ENCODE measurements around the gene KPNA6.

The KPNA6 gene

GRCh38 chr1:32208469-32208868, 100.6 kb downstream of the KPNA6 start:
- DNase-seq (ENCODE audit: low read depth) = no peak
- no peak overlapping the region for H3K4me3 ChIP-seq (ENCODE audit: low read depth, low read length)
- no peak for TF ChIP-seq CTCF (IDR thresholded peaks at IDR 0.05; ENCODE audit: low read depth, low read length, missing control alignments)

- no peak for DNase-seq (ENCODE audit: low read depth)
- no peak within 1 kb of the TSS for H3K4me3 ChIP-seq (ENCODE audit: low read depth, low read length)
- TF ChIP-seq CTCF (IDR thresholded peaks at IDR 0.05; ENCODE audit: low read depth, low read length, missing control alignments) = no peak
Observed at GRCh38 chr1:32208891-32209328, 101.1 kb downstream of the KPNA6 start, which contains the start of gene DCDC2B. DCDC2B (plus strand) TSS chr1:32209089; CDS start chr1:32209094, 5 bp downstream.

GRCh38 chr1:32215629-32216480, 108.0 kb downstream of the KPNA6 start:
- H3K4me3 ChIP-seq (ENCODE audit: low read depth, low read length) = no peak overlapping the region
- TF ChIP-seq CTCF (IDR thresholded peaks at IDR 0.05; ENCODE audit: low read depth, low read length, missing control alignments) = peak; percentile 92
- DNase-seq (ENCODE audit: low read depth) = no peak

GRCh38 chr1:32216566-32216965, 108.7 kb downstream of the KPNA6 start:
- DNase-seq (ENCODE audit: low read depth) = no peak
- no peak overlapping the region for H3K4me3 ChIP-seq (ENCODE audit: low read depth, low read length)
- no peak for TF ChIP-seq CTCF (IDR thresholded peaks at IDR 0.05; ENCODE audit: low read depth, low read length, missing control alignments)

GRCh38 chr1:32219022-32219421, 111.2 kb downstream of the KPNA6 start:
- H3K4me3 ChIP-seq (ENCODE audit: low read depth, low read length) = no peak overlapping the region
- DNase-seq (ENCODE audit: low read depth) = no peak
- no peak for TF ChIP-seq CTCF (IDR thresholded peaks at IDR 0.05; ENCODE audit: low read depth, low read length, missing control alignments)

GRCh38 chr1:32220746-32221580, 113.1 kb downstream of the KPNA6 start:
- DNase-seq (ENCODE audit: low read depth) = no peak
- peak overlapping the region; percentile 56 for H3K4me3 ChIP-seq (ENCODE audit: low read depth, low read length)
- no peak for TF ChIP-seq CTCF (IDR thresholded peaks at IDR 0.05; ENCODE audit: low read depth, low read length, missing control alignments)

Data from GM12864 (cell line).